KOPT-K1 (cell line): Measurements from ENCODE around the gene RGS3.

ENCODE experiments used
- H3K27ac ChIP-seq: fragments of 200-600 bp; sonication (generic); 2 replicates; pipeline ENCODE4 v1.5.1; 2016; ENCODE audit warnings: antibody characterized with exemption, mild to moderate bottlenecking, low read depth, low read length; ENCODE audit not compliant: poor library complexity, severe bottlenecking
- H3K36me3 ChIP-seq: fragments of 200-600 bp; sonication (generic); 2 replicates; pipeline ENCODE4 v1.5.1; 2017; ENCODE audit warnings: antibody characterized with exemption, mild to moderate bottlenecking, low read length, moderate library complexity; ENCODE audit not compliant: insufficient read depth
- H3K9me3 ChIP-seq: fragments of 200-600 bp; sonication (generic); 2 replicates; pipeline ENCODE4 v1.5.1; 2017; ENCODE audit warnings: antibody characterized with exemption, low read length, mild to moderate bottlenecking; ENCODE audit not compliant: insufficient read depth, poor library complexity, severe bottlenecking

Gene RGS3

GRCh38 chr9:113612828-113613227 is 149.3 kb downstream of the RGS3 start:
- H3K27ac ChIP-seq, result no peak overlapping the region
- H3K36me3 ChIP-seq, result no peaks in the 10 kb centered on the region
- H3K9me3 ChIP-seq, result no peaks in the 10 kb centered on the region

GRCh38 chr9:113613815-113614413 is 150.4 kb downstream of the RGS3 start:
- Histone ChIP-seq H3K27ac (no peak overlapping the region), H3K36me3 (no peaks in the 10 kb centered on the region), H3K9me3 (no peaks in the 10 kb centered on the region)

GRCh38 chr9:113614843-113615648 is 151.5 kb downstream of the RGS3 start:
- H3K27ac ChIP-seq, result no peak overlapping the region
- H3K9me3 ChIP-seq, result no peaks in the 10 kb centered on the region

GRCh38 chr9:113616116-113616515 is 152.6 kb downstream of the RGS3 start:
- Histone ChIP-seq H3K9me3 (no peaks in the 10 kb centered on the region), H3K27ac (no peak overlapping the region), H3K36me3 (no peaks in the 10 kb centered on the region)

More at GRCh38 chr9:113614843-113615648, 151.5 kb downstream of the RGS3 start:
- no peaks in the 10 kb centered on the region for H3K36me3 ChIP-seq

- Histone ChIP-seq H3K36me3 (no peaks in the 10 kb centered on the region), H3K27ac (no peak overlapping the region), H3K9me3 (peaks cover 5% of the 10 kb centered on the region)
These were observed 153.3 kb downstream of the RGS3 start for GRCh38 chr9:113616621-113617496.

GRCh38 chr9:113617550-113617949 is 154.0 kb downstream of the RGS3 start:
- Histone ChIP-seq H3K36me3 (no peaks in the 10 kb centered on the region), H3K9me3 (peaks cover 9% of the 10 kb centered on the region), H3K27ac (no peak overlapping the region)

GRCh38 chr9:113618836-113619490 is 155.4 kb downstream of the RGS3 start:
- Histone ChIP-seq H3K9me3 (peaks cover 9% of the 10 kb centered on the region), H3K27ac (no peak overlapping the region), H3K36me3 (no peaks in the 10 kb centered on the region)

GRCh38 chr9:113619491-113620376 is 156.2 kb downstream of the RGS3 start:
- H3K9me3 ChIP-seq, result peaks cover 9% of the 10 kb centered on the region
- no peak overlapping the region for H3K27ac ChIP-seq
- H3K36me3 ChIP-seq, result no peaks in the 10 kb centered on the region

GRCh38 chr9:113620377-113621161 is 157.0 kb downstream of the RGS3 start:
- no peak overlapping the region for H3K27ac ChIP-seq

GRCh38 chr9:113621309-113621791 is 157.8 kb downstream of the RGS3 start:
- Histone ChIP-seq H3K36me3 (no peaks in the 10 kb centered on the region), H3K27ac (no peak overlapping the region), H3K9me3 (peaks cover 9% of the 10 kb centered on the region)

More at GRCh38 chr9:113620377-113621161, 157.0 kb downstream of the RGS3 start:
- Histone ChIP-seq H3K9me3 (peaks cover 9% of the 10 kb centered on the region), H3K36me3 (no peaks in the 10 kb centered on the region)

- Histone ChIP-seq H3K27ac (no peak overlapping the region), H3K9me3 (peaks cover 9% of the 10 kb centered on the region), H3K36me3 (no peaks in the 10 kb centered on the region)
These were observed 158.5 kb downstream of the RGS3 start for GRCh38 chr9:113621980-113622379.

- H3K9me3 ChIP-seq, result peaks cover 9% of the 10 kb centered on the region
- H3K27ac ChIP-seq, result no peak overlapping the region
- H3K36me3 ChIP-seq, result no peaks in the 10 kb centered on the region
These were observed 159.3 kb downstream of the RGS3 start for GRCh38 chr9:113622600-113623400.
